GM21786 (cell line): ENCODE data around the gene RAMP3.
"Not testable (repeated sequence)": the region's sequence is repeated elsewhere in the genome, so short reads cannot be mapped to it uniquely, and the experiment has no call there.

ENCODE experiments used
- ATAC-seq: cut with Tn5 transposase; IDR thresholded peaks from one replicate; pipeline ENCODE4 v1.9.1; 2021; ENCODE audit not compliant: unreplicated experiment

Gene RAMP3

DNA sequence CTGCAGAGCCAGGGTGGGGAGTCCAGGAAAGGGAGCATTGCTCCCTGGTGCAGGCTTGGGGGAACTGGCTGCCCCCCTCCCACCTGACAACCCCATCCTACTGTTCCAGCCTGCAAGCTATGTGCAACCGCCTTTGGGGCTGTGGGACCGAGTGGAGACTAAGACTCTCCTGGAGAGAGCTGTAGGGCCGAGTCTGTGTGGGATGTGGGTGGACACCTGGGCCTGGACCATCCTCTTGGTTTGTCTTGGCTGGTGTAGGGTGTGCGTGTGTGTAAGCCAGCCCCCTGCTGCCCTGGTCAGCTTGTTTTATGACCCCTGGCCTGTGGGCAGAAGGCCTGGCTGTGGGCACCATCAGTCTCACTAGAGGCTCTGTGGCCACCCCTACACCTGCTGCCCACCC, 1.6 kb upstream of the RAMP3 start:
- no peak for ATAC-seq

DNA sequence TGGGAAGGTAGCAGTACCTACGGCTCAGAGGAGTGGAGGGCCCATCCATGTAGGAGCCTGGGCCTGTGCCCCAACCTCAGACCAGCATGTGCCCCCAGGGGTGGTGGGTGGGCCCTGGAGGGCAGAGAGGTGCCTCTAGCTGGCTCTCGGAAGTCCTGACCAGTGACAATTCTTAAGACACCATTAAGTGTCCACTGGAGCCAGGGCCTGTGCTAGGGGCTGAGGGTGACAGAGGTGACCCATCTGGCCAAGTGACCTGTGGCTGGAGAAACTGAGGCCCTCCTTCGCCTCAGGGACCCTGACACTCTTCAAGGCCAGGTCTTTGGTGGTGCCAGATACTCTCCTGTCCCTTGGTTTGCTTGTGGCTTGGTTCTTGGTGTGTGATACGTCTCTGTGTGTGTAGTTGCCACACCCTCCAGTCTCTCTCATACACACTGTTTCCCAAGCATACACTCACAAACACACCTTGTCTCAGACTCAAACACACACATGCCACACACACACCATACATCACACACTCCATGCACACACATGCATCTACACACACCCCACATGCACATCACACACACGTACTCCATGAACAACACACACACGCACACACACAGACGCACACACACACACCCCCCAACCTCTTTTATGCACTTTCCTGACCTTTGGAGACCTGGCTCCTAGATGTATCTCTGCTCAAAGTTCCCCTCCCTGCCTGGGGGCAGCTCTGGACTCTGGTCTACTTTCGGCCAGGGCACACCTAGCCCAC, 897 bp upstream of the RAMP3 start:
- ATAC-seq, result no peak

DNA sequence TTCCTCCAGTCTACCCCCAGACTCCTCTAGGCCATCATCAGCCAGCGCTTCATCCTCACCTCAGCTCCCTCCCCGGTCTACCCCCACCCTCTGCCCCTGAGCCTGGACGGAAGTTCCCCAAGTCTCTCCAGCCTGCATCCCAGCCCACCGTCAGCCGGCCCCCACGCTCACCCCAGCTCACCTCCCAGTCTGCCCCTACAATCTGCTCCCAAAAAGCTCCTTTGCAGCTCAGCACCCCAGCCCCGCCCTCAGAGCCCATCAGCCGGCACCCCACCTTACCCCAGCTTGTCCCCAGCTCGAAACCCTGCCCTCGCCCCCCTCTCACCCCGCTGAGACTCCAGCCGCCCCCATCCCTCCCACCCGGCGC, 322 bp upstream of the RAMP3 start:
- ATAC-seq, result no peak

DNA sequence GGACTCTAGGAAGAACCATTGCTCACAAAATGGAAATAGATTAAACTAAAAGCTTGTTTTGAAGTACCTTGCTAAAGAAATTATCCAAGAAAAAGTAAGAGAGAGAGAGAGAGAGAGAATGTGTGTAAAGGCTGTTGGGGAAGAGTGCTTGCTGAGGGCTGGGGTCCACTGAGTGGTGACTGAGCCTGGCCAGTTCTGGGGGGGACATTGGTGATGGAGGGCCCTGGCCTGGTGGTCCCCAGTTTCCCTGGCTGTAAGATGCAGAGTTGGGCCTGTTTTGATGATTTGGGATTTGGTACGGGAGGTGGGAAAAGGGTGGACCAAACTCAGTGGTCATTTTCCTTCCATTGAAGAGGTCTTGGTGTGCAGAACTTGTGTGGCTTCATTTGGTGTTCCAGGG, 880 bp downstream of the RAMP3 start:
- ATAC-seq, result no peak

DNA sequence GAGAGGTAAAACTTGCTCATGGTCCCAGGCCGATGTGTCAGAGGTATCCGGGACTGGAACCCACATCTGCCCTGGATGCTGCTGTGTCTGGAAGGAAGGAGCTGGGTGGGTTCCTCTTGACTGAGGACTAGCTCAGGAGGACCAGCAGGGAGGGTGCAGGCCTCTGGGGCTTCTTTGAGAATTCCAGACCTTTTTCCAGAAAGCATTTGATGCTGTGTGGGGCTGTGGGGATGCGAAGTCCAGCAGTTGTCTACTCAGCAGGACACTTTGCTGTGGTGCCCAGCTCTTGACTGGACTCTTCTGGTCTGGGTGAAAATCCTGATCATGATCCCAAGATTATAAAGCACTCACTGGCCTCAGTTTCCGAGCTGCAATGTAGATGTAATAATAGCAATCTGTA, 1.7 kb downstream of the RAMP3 start:
- no peak for ATAC-seq

DNA sequence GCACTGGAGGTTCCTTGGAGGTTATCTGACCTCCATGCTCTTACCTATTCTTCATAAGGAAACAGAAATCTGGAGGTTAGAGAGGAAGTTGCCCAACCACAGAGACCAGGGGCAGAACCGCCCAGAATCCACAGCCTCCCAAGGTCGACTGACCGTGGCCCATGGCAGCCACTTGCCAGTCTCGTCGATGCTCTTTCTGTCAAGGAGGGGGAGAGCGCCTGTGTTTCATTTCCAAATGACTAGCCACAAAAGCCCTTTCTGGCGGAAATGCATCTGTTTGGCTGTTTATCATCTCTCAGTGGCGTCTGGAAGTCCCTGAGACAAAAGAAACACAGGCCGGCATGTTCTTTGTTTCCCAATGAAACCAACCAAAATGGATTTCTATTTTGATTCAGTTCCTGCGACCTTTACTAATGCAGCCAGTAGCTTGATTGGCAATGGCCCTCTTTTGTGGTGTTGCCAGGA, 2.9 kb downstream of the RAMP3 start:
- ATAC-seq, result peak; percentile 62

DNA sequence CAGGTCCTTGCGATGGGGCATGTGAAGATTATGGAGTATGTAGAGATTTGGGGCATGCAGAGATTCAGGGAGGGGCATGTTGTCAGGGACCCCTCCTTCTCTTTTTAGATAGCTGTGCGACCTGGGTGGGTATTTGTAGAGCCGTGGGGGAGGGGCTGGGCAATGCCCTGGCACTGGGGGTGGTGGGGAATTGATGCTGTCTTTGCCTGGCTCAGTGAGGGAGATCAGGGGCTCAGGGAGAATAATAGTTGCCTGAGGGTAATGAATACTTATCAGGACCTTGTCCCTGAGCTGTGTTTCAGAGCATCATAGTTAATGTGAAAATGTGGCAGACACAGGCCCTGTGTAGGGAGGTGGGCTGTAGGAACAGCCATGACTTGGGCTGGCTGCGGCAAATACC, 3.5 kb downstream of the RAMP3 start:
- no peak for ATAC-seq

DNA sequence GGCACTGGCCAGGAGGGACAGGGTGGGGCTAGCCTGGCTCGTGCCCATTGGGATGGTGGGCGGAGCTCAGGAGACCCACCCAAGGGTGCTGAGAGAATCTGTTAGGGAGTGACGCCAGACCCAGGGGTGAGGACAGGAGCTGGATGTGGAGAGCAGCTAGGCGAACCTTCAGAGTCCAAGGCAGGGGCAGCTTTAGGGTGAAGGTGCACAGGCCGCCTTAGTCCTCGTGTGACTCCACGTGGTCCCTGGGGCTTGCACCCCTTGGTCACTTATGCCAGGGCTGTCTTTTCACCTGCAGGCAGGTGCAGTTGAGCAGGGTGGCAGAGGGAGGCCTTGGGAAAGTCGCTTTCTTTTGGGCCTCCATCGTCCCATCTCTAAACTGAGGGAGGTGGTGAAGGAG, 4.3 kb downstream of the RAMP3 start:
- ATAC-seq, result no peak

DNA sequence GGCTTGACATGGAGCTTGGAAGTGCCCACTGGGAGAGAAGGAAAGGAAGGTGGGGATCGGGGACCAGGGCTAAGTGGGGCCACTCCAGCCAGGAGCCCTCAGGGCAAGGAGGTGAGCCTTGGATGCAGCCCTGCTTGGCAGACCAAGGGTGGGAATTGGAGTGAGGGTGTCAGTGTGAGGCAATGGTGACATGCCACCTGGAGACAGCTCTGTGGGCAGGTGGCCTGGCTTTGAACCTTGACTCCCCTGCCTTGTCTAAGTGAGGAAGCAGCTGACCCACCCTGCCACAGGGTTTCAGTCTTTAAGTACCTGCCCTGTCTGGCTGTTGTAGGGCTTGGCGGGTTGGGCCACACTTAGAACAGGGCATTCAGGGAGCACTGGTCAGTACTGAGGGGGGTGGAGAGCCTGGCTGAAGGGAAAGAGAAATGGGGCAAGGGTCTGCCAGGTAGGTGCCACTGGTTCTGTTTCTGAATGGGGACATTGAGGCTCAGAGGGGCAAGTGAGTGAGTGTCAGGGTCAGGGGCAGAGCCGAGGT, 4.8 kb downstream of the RAMP3 start:
- no peak for ATAC-seq

DNA sequence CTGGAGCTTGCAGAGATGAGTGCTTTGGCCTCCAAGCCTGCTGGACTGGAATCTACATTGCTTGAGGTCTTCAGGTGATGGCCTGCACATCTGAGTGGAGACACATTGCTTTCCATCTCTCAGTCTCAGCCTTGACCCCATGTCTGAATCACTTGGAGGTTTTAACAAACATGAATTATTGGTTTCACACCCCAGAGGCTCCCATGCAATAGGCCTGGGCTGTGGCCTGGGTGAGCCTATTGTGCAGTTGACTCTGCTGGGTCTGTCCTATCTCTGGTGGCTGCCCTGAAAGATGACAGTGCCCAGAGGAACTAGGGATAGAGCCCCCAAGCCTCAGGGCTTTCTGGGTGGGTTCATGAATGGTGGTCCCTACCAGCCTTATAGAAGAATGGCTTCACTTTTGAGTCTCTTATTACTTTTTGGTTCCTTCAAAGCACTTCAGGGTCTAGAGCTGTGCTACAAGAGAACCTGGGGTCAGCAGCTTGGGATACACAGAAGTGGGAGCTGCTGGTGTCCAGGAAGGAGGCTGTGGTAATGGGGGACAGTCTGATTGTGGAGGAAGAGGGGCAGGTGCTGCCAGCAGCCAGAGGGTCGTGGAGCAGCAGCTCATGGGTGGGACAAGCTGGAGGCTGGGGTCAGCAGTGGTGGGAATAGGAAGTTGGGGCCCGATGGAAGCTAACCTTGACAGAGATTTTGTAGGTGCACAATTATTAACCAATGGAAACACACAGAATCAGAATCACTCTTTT, 5.5 kb downstream of the RAMP3 start:
- ATAC-seq, result no peak

DNA sequence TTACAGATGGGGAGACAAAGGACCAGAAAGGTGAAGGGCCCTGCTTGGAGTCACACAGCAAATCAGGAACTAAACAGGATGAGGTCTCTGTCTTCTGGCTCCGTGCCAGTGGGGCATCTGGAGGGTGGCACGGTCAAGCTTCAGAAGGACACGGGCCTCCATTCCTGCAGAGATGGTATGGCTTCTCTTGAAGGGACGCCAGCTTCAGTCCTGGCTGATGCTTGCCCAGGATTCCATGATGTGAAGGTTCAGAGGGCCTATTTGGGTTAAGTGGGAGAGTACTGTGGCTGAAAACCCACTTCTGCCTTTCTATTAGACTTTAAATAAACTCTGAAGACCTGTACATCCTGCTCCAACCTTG, 6.1 kb downstream of the RAMP3 start:
- no peak for ATAC-seq

DNA sequence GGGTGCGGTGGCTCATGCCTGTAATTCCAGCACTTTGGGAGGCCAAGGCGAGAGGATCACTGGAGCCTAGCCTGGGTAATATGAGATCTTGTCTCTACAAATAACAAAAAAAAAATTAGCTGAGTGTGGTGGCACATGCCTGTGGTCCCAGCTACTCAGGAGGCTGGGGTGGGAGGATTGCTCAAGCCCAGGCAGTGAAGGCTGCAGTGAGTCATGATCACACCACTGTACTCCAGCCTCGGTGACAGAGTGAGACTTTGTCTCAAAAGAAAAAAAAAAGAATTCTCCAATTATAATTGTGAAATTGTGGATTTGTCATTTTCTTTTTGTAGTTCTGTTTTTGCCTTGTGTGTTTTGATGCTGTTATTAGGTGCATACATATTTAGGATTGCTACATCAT, 6.7 kb downstream of the RAMP3 start:
- ATAC-seq, result not testable (repeated sequence)

DNA sequence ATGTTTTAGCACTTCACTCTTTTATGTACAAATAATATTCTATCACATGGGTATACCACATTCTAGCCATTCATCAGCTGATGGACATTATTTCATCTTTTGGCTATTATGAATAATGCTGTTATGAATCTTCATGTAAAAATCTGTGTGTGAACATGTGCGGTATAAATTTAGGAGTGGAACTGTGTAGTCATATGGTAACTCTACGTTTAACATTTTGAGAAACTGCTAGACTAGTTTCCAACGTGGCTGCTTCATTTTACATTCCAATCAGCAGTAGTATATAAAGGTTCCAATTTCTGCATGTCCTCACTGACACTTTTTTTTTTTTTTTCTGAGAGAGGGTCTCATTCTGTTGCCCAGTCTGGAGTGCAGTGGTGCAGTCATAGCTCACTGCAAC, 8.3 kb downstream of the RAMP3 start:
- ATAC-seq, result no peak

DNA sequence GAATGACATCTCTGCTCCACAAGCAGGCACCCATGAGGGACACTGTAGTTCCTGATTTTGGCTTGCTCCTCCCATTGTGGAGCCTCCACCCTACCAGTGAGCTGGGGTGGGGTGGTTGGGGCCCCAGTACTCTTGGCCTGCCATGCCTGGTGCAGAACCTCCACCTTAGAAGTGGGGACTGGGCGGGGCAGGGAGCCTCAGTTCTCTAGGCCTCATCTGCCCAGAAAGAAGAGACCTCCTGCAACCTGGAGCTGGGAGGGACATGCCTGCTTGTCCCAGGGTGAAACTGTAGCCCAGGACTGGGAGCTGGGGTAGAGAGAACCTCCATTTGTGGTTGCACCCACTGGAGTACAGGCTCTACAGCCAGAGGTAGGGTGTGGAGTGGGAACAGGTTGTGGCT, 14.4 kb downstream of the RAMP3 start:
- no peak for ATAC-seq

DNA sequence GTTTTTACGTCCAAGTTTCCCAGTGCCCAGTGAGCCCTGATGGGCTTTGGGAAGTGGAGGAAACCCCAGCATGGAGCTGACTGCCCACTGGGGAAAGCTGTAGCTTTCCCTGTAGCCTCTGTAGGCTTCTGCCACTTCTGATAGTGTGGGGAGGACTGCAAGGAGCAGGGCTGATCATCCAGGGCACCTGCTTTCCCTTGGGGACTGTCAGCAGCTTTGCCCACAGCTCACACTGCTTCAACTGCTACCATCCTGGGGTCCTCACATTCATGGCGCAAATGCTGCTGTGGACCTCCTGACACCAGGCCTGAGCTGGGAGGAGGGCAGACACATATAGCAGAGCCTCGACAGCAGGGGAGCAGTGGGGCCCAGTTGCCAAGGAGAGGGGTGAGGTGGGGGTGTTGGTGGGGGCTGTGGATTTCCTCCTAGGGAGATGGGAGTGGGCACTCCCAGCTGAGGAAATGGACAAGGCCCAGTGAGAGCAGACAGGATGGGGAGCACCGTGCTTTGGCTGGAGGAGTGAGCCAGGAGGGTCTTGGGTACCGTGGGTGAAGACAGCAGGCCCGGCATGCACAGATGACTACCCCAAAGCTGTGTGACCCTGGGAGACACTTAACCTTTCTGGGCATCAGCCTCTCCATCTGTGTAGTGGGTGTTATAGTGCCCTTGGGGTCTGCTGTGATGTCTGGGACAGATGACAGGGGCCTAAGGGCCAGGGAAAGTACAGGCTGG, 16.2 kb downstream of the RAMP3 start:
- no peak for ATAC-seq

DNA sequence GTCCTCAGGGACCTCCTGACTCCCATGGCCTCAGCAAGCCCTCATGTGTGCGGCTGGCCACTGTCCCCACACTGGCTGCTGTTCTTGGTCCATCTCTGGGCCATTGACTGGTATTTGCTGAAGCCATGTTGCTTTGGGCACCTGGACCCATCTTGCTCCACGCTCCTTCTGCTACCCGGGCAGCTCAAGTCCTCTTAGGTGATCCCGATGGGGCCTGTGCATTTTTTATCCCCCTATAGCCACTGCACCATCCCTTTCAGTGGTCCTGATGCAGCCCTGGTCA, 16.7 kb downstream of the RAMP3 start:
- ATAC-seq, result no peak

DNA sequence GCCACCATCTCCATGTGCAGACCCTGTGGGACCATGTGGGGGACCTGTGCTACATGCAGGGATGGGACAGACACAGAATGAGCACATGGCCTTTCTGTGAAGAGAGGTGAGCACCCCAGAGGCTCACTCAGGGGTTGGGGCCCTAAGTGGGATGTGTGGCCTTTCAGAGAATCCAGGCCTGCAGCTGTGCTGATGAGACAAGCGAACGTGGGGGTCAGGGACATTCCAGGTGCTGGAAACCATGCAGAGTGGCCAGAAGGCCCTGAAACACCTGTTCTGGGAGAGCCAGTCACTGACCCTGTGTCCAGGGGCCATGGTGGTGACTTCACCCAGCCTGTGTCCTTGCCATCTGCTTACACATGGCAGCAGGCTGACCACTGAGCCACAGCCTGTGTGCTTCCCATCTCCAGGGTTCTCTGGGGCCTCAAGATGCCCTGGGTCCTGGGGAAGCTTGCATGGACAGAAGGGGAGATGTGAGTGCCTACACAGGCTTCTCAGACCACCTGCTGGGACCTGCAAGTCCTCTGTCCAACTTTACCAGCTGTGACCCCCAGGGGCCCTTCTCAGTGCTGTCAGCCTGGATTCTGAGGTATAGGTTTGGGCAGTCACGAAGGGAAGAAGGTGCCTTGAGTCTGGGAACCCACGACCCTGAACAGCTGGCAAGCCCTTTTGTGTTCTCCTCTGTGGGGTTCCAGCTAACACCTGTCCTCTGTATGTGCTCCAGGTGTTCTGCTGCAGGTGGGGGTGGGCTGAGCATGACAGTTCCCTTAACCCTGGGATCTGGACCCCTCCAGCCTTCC, 17.6 kb downstream of the RAMP3 start:
- ATAC-seq, result no peak

DNA sequence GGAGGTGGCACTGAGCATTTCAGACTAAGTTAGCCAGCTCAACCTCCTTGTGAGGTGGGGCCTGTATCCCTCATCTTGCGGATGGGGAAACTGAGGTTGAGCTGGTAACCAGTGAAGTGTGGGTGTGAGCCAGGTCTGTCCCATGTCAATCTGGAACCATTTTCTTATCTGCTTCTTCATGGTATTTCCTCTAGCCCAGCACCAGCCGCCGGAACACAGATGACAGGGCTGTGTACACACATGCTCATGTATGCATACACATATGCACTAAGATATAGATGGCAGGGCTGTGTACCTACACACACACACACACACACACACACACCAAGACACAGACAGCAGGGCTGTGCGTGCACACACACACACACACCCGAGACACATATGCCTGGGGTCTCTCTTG, 18.5 kb downstream of the RAMP3 start:
- ATAC-seq, result no peak

DNA sequence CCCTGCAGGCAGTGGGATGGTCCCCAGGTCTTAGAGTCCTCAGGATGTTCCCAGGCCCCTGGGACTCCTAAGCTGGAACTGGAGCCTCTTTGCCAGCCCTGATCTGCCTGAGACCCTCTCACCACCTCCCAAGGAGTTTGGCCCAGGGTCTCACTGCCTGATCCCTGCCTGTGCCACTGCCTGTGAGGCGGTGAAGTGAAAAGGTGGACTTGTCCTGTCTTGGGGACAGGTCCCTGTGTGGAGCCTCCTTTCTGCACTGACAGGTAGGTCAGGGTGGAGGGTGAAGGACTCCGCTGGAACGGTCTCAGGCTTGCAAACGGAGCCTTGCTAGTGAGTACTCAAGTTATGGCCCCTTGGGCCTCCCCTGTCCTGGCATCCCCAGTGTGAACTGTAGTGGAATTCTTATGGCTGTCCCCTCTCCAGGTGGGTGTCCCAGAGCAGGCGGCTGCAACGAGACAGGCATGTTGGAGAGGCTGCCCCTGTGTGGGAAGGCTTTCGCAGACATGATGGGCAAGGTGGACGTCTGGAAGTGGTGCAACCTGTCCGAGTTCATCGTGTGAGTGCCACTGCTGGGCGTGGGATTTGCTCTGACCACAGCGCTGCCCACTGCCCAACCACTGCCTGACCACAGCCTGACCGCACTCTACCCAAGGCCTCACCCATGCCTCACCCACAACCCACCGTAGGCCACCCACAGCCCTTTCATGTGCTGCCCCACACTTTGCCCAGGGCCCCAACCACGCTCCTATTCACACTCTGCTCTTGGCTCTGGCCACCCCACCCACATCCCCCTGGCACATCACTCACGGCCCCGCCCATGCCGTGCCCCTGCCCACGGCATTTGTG, 19.5 kb downstream of the RAMP3 start:
- no peak for ATAC-seq

DNA sequence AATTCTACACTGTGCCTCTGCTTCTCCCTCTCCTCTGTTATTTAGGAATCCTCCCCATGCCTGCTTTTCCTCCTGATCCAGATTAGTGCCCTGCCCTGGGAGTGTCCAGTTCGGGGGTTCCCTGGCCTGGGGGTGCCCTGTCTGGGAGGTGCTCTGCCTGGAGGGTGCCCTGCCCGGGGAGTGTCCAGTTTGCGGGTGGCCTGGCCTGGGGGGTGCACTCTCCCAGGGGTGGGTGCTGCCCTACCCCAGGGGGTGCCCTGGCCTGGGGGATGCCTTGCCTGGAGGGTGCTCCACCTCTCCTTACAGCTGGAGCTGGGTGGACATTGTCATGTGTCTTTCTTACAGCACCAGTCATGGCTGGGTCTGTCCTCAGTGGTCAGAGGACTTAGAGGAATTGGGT, 20.2 kb downstream of the RAMP3 start:
- no peak for ATAC-seq
